Upper lobe of right lung (tissue), 1 donor: ENCODE measurements around the gene ZNF581. TPM values are rescaled to one million over a fixed set of nuclear protein-coding genes. Genes with fewer than 3 reads are reported as not detected.

Source experiments
- ATAC-seq: fragments of 200-7000 bp; cut with Tn5 transposase; one replicate; pipeline ENCODE4 v1.9.1; 2020; ENCODE audit warnings: mild to moderate bottlenecking, moderate library complexity
- DNase-seq: peaks from one replicate; pipeline ENCODE4 v3.0.0-alpha.2; 2020
- H3K27ac ChIP-seq: fragments of 200-600 bp; one replicate; pipeline ENCODE4 v1.8.0; 2022
- H3K27me3 ChIP-seq: fragments of 200-600 bp; one replicate; pipeline ENCODE4 v1.8.0; 2022; ENCODE audit warnings: mild to moderate bottlenecking
- H3K36me3 ChIP-seq: fragments of 200-600 bp; one replicate; pipeline ENCODE4 v1.8.0; 2022
- H3K4me1 ChIP-seq: fragments of 200-600 bp; one replicate; pipeline ENCODE4 v1.8.0; 2022
- H3K4me3 ChIP-seq: fragments of 200-600 bp; one replicate; pipeline ENCODE4 v1.8.0; 2022; ENCODE audit warnings: mild to moderate bottlenecking
- H3K9me3 ChIP-seq: fragments of 200-600 bp; one replicate; pipeline ENCODE4 v1.8.0; 2022
- intact Hi-C: fragments of 100-400 bp; cut with DNase I; formaldehyde crosslinking; loops from one replicate; pipeline ENCODE4 v1.11.0; 2022
- total RNA-seq: library from RNA; stranded (reverse); fragmentation: NEBNext Ultra II Directional; extraction: Animal tissue kit (Norgen Biotek cat#: 25700); gene quantifications from one replicate; pipeline ENCODE4 v1.2.1, GENCODE V29; 2021
- TF ChIP-seq, protein P1 (sequence below): fragments of 200-600 bp; IDR thresholded peaks from one replicate; pipeline ENCODE4 v1.8.0; 2022; ENCODE audit warnings: antibody characterized with exemption
- donor health status: DM: no; HTN: yes; CAD: no; lungs with severe emphysema.

The ZNF581 gene
- total RNA-seq, 1 donor from 2014 or later = 16.4 TPM

DNA sequence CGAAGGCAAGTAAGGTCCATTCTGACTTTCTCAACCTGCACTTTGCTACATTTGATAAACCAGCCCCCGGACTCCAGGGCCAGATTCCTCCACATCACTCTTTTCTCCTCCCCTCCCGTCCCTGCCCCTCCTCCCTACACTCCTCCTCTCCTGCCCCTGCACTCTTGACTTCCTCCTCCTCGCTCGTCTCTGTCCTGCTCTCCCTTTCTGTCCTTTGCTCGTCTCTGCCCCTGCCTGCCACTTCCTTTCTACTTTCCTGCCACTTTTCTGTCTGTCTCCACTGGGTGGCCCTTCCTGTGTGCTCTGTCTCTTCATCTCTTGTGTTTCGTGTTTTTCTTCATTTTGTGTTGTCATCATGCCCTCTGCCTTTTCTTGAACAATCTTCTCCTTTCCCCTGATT, 18.4 kb downstream of the ZNF581 start:
- intact Hi-C loops = no loop called here
- Histone ChIP-seq H3K9me3 (no peaks in the 10 kb centered on the region), H3K27me3 (no peaks in the 10 kb centered on the region), H3K4me3 (no peak overlapping the region), H3K36me3 (peaks cover 73% of the 10 kb centered on the region), H3K27ac (no peak overlapping the region), H3K4me1 (peaks cover 32% of the 10 kb centered on the region)
- TF ChIP-seq, protein P1, sequence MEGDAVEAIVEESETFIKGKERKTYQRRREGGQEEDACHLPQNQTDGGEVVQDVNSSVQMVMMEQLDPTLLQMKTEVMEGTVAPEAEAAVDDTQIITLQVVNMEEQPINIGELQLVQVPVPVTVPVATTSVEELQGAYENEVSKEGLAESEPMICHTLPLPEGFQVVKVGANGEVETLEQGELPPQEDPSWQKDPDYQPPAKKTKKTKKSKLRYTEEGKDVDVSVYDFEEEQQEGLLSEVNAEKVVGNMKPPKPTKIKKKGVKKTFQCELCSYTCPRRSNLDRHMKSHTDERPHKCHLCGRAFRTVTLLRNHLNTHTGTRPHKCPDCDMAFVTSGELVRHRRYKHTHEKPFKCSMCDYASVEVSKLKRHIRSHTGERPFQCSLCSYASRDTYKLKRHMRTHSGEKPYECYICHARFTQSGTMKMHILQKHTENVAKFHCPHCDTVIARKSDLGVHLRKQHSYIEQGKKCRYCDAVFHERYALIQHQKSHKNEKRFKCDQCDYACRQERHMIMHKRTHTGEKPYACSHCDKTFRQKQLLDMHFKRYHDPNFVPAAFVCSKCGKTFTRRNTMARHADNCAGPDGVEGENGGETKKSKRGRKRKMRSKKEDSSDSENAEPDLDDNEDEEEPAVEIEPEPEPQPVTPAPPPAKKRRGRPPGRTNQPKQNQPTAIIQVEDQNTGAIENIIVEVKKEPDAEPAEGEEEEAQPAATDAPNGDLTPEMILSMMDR = no peak
- ATAC-seq = no peak
- no peak for DNase-seq

DNA sequence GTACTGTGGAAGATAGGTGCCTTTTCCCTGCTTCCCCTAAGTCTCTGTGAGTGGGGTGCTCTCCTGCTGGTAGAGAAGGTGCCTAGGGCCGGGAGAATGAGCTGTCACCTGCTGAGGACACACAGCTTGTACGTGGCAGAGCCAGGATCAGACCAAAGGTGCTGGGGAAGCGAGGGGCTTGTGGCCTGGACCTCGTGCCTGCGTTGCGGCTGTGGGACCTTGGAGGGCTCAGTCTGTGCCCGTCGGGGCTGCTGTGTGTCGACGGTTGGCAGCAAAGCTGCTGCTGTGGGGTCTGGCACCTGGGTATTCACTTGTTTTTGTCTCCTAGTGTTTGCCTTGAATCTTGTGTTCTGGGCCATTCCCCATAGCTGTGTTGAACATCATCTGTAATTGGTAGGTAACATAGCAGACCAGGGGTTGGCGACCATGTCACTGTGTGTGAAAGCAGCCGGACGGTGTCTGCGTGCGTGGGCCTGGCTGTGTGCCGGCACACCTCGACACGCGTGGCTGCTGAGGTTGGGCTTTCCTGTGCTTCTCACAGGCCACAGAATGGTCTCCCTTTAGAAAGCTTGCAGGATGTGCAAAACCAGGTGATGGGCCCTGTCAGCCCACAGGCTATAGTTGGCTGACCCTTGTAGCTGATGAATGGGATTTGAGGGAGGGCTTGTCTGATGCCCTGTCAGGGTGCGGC, 20.5 kb downstream of the ZNF581 start:
- intact Hi-C loops = no loop called here
- H3K27ac ChIP-seq = no peak overlapping the region
- H3K4me1 ChIP-seq = peaks cover 10% of the 10 kb centered on the region
- H3K36me3 ChIP-seq = peaks cover 95% of the 10 kb centered on the region
- no peaks in the 10 kb centered on the region for H3K27me3 ChIP-seq
- no peaks in the 10 kb centered on the region for H3K9me3 ChIP-seq
- ATAC-seq (no peak), DNase-seq (no peak)
- no peak overlapping the region for H3K4me3 ChIP-seq
- TF ChIP-seq, protein P1 = no peak

DNA sequence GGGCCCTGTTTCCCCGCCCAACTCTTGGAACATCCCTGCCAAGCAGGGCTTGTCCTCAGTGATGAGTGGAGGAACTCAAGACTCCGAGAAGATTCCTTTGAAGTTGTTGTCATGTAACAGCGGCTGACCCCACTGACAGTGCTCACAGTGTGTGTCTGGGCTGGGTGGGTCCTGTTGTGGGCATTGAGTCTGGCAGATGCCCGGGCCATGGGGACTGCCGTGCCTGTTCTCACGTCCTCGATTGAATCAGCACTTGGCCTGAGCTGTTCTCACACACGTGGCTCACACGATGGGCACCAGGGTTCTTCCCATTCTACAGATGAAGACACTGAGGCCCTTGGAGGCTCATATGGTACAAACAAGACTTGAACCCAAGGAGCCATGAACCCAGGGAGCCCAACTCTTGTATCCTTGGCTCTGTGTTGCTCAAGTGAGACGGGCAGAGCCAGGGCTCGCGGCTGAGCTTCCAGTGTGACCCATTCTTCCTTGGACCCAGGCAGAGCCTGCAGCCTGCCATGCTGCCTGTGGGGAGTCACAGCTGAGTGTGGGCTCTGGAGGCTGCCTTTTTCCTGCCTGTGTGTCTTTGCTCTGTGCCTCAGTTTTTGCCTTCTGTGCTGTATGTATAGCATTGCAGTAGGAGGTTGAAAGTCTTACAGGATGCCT, 23.0 kb downstream of the ZNF581 start:
- Histone ChIP-seq H3K4me1 (no peaks in the 10 kb centered on the region), H3K36me3 (peaks cover 95% of the 10 kb centered on the region)
- DNase-seq = no peak

DNA sequence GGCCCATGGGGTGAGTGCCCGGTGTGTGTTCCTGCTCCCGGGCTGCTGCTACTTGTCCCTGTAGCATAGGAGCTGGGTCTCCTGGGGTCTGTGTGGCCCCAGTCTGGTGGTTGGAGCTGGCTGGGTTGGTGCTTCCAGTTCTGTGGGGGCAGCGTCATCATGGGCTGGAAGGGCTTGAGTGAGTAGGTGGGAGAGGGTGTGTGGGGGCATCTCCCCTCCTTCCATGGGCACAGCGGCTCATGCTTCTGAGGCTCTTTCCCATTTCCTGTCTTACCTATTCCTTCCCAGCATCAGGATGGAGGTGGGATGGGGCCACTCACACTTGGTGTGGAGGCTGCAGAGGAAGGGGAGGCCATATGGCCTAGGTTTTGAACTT, 23.5 kb downstream of the ZNF581 start:
- Histone ChIP-seq H3K4me1 (no peaks in the 10 kb centered on the region), H3K9me3 (no peaks in the 10 kb centered on the region), H3K36me3 (peaks cover 94% of the 10 kb centered on the region), H3K27ac (no peak overlapping the region), H3K27me3 (no peaks in the 10 kb centered on the region), H3K4me3 (no peak overlapping the region)
- TF ChIP-seq, protein P1 = no peak
- intact Hi-C loops = no loop called here
- DNase-seq = no peak
- ATAC-seq = no peak

More for the DNA sequence above, 23.0 kb downstream of the ZNF581 start:
- H3K4me3 ChIP-seq = no peak overlapping the region
- no peaks in the 10 kb centered on the region for H3K9me3 ChIP-seq
- no peak for ATAC-seq
- H3K27me3 ChIP-seq = no peaks in the 10 kb centered on the region
- TF ChIP-seq, protein P1 = no peak
- H3K27ac ChIP-seq = no peak overlapping the region
- intact Hi-C loops = no loop called here

DNA sequence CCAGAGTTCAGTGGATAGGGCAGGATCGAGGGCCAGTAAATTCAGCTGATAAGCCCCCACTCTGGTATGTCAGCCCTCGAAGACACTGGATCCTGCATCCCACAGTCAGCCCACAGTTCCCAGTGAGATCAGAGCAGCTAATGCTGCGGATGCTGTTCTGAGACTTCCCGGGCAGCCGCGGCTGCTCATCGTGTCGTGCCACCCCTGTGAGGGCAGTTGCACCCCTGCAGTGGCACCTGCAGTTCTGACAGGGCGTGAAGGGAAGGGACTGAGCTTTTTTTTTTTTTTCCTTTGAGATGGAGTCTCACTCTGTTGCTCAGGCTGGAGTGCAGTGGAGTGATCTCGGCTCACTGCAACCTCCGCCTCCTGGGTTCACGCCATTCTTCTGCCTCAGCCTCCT, 24.1 kb downstream of the ZNF581 start:
- Histone ChIP-seq H3K27ac (no peak overlapping the region), H3K4me3 (no peak overlapping the region)

More for the DNA sequence above, 24.1 kb downstream of the ZNF581 start:
- Histone ChIP-seq H3K4me1 (no peaks in the 10 kb centered on the region), H3K27me3 (no peaks in the 10 kb centered on the region), H3K36me3 (peaks cover 94% of the 10 kb centered on the region), H3K9me3 (no peaks in the 10 kb centered on the region)
- no peak for DNase-seq
- TF ChIP-seq, protein P1 = no peak
- ATAC-seq = no peak
- intact Hi-C loops = no loop called here
